Upper lobe of left lung (tissue), 4 donors: ENCODE results near the gene NEUROG3.

Experiments used
- EP300 ChIP-seq, 4 donors: sonication (generic); formaldehyde crosslinking; IDR thresholded peaks; one replicate each; pipeline ENCODE4 v1.5.1; 2017; ENCODE audit warnings: antibody characterized with exemption in 4 of 4, control low read depth in 2 of 4
- TF ChIP-seq, protein P1 (sequence below), 6 experiments: fragments of 450-650 bp in 4 of 6; fragments of 200-600 bp in 2 of 6; sonication (generic) in 2 of 6; IDR thresholded peaks; one replicate each; pipeline ENCODE4 v1.5.1; 2016 to 2019; ENCODE audit warnings: antibody characterized with exemption in 6 of 6

DNA sequence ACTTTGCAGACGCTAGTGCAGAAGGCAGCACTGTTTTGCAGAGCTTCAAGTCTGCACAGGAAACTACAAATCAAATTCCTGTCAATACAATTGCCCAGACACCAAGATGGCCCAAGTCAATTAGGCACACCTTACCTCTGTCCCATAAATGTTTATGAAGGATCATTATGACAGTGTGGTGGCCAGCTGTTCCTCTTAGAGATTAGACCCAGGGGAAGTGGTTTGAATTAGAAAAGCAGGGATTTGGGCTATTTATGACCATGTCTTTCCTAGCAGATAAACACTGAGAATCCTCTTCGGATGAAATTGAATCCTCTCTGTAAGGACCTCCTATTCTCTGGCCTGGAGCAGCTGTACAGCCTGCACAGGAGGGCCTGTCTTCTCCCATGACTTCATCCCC lies 9.9 kb upstream of the NEUROG3 start:
- TF ChIP-seq, protein P1, sequence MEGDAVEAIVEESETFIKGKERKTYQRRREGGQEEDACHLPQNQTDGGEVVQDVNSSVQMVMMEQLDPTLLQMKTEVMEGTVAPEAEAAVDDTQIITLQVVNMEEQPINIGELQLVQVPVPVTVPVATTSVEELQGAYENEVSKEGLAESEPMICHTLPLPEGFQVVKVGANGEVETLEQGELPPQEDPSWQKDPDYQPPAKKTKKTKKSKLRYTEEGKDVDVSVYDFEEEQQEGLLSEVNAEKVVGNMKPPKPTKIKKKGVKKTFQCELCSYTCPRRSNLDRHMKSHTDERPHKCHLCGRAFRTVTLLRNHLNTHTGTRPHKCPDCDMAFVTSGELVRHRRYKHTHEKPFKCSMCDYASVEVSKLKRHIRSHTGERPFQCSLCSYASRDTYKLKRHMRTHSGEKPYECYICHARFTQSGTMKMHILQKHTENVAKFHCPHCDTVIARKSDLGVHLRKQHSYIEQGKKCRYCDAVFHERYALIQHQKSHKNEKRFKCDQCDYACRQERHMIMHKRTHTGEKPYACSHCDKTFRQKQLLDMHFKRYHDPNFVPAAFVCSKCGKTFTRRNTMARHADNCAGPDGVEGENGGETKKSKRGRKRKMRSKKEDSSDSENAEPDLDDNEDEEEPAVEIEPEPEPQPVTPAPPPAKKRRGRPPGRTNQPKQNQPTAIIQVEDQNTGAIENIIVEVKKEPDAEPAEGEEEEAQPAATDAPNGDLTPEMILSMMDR (IDR thresholded peaks at IDR 0.05) = no peak
- no peak for TF ChIP-seq EP300 (IDR thresholded peaks at IDR 0.05)
